ENCODE results near the gene DPP10.

DNA sequence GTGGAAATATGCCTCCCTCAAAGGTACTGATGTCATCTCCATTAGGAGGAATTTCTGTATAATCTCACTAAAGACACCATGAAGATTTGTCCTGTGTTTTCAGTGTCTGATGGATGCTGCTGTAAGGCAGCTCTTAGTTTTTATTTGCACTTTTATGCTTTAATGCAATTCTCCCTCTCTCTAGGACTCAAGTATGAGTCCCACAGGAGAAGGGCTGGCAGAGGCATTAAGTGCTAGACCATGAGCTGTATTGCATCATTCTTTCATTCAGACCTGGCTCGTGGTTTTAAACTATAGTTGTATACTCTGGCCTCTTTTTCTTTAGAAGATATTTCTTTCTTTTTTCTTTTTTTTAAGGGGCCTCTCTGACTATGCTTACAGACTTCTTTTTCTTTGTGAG is 805.6 kb downstream of the DPP10 start:
- TF ChIP-seq CTCF (IDR thresholded peaks at IDR 0.05 in 8 of 11, conservative IDR thresholded peaks at IDR 0.05 in 3 of 11) (no peak), POLR2AphosphoS5 (IDR thresholded peaks at IDR 0.05) (no peak), POLR2A (IDR thresholded peaks at IDR 0.05) (no peak)
